Hepatocyte (in vitro differentiated cells): ENCODE data around the gene GPR152.

Experiments
- EZH2 ChIP-seq: fragments of 200-600 bp; sonication (generic); IDR thresholded peaks from 2 replicates; pipeline ENCODE4 v1.6.1; 2016; ENCODE audit warnings: antibody characterized with exemption, mild to moderate bottlenecking, borderline replicate concordance
- EZH2phosphoT487 ChIP-seq: fragments of 200-600 bp; sonication (generic); IDR thresholded peaks from one replicate; pipeline ENCODE4 v1.6.1; 2018; ENCODE audit warnings: antibody characterized with exemption, mild to moderate bottlenecking, low read depth, moderate library complexity; ENCODE audit not compliant: unreplicated experiment, severe bottlenecking
- TF ChIP-seq, protein P1 (sequence below): fragments of 200-600 bp; sonication (generic); IDR thresholded peaks from 2 replicates; pipeline ENCODE4 v1.5.1; 2016; ENCODE audit warnings: antibody characterized with exemption, mild to moderate bottlenecking; ENCODE audit not compliant: poor library complexity

DNA sequence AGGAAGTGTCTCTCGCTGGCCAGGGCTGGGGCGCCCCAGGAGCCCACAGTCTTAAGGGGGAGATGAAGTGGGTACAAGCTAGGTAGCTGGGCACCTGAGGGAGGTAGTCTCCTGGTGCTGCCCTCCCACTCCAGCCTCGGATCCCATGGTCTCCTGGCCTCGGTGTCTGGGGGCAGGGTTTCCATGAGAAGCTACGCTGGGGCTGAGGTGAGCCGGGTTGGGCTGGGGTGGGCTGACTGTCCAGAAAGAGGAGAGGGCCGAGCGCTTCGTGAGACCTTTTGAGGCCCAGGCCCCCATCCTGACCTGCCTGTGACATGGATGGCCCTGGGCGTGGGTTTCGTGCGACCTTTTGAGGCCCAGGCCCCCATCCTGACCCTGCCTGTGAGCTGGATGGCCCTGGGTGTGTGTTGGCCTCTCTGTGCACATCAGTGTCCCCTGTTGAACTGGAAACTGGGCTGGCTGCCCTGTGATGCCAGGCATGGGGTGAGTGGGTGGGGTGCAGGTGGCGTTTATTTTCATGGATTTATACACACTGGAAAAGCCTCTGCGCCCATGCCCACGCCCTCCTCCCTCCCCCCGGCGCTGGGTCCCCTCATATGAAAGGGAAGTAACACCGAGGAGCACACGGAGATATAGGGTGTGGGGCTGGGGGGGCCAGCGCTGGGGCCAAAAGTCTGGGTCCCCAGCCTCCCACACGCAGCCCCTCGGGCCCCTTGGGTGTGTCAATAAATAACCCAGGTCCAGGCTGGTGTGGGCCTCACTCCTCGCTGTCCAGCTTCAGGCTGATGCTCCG, 38.9 kb upstream of the GPR152 start:
- TF ChIP-seq, protein P1, sequence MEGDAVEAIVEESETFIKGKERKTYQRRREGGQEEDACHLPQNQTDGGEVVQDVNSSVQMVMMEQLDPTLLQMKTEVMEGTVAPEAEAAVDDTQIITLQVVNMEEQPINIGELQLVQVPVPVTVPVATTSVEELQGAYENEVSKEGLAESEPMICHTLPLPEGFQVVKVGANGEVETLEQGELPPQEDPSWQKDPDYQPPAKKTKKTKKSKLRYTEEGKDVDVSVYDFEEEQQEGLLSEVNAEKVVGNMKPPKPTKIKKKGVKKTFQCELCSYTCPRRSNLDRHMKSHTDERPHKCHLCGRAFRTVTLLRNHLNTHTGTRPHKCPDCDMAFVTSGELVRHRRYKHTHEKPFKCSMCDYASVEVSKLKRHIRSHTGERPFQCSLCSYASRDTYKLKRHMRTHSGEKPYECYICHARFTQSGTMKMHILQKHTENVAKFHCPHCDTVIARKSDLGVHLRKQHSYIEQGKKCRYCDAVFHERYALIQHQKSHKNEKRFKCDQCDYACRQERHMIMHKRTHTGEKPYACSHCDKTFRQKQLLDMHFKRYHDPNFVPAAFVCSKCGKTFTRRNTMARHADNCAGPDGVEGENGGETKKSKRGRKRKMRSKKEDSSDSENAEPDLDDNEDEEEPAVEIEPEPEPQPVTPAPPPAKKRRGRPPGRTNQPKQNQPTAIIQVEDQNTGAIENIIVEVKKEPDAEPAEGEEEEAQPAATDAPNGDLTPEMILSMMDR: no peak
- TF ChIP-seq EZH2 (no peak), EZH2phosphoT487 (no peak)
